GM10266 (cell line): ENCODE results near the gene MEGF6.

ENCODE experiments used
- DNase-seq: peaks from one replicate; pipeline ENCODE4 v3.0.0; 2012; ENCODE audit errors: extremely low spot score
- CTCF ChIP-seq: IDR thresholded peaks from 2 replicates; pipeline ENCODE4 v1.5.1; 2012; ENCODE audit warnings: mild to moderate bottlenecking, low read depth; ENCODE audit not compliant: control insufficient read depth, insufficient read depth; ENCODE audit errors: missing control alignments

MEGF6 gene

GRCh38 chr1:3474016-3474415 is 137.3 kb downstream of the MEGF6 start:
- DNase-seq = no peak
- TF ChIP-seq CTCF = no peak

- DNase-seq = no peak
- no peak for TF ChIP-seq CTCF
Observed at GRCh38 chr1:3473381-3473844, 137.9 kb downstream of the MEGF6 start.

- TF ChIP-seq CTCF = no peak
Observed at GRCh38 chr1:3472906-3473305, 138.4 kb downstream of the MEGF6 start.

GRCh38 chr1:3472088-3472850 is 139.0 kb downstream of the MEGF6 start:
- TF ChIP-seq CTCF = no peak
- no peak for DNase-seq

More at GRCh38 chr1:3472906-3473305, 138.4 kb downstream of the MEGF6 start:
- DNase-seq = no peak

GRCh38 chr1:3471356-3472087 is 139.8 kb downstream of the MEGF6 start:
- no peak for TF ChIP-seq CTCF
- no peak for DNase-seq

GRCh38 chr1:3470650-3471355 is 140.5 kb downstream of the MEGF6 start:
- TF ChIP-seq CTCF = no peak
- no peak for DNase-seq
